A549 treated with AZD9567 at 1 μM for 4 hours (cell line): ENCODE results near the gene G6PD. TPM values are rescaled to one million over a fixed set of nuclear protein-coding genes. Genes with fewer than 3 reads are reported as not detected.

Experiments
- total RNA-seq: library from RNA; stranded (reverse); fragments of 200-300 nt; extraction: Qiagen RNA extraction; gene quantifications from 5 replicates; pipeline ENCODE4 v1.2.3, GENCODE V29; 2022; ENCODE audit not compliant: insufficient read depth

G6PD gene
- 1,265 to 1,646 TPM (median 1,455 TPM) in 5 replicates for total RNA-seq

GRCh38 chrX:154546354-154547244 lies at the start of gene G6PD:
G6PD (minus strand) TSS chrX:154546846; CDS start chrX:154546155, 691 bp downstream.

GRCh38 chrX:154584585-154585183 lies 38.0 kb upstream of the G6PD start, which contains the start of gene CTAG1A:
CTAG1A (plus strand) TSS chrX:154585133; CDS start chrX:154585207, 74 bp downstream.

GRCh38 chrX:154547245-154548027 lies 790 bp upstream of the G6PD start, which contains the start of gene IKBKG:
IKBKG (plus strand) TSS chrX:154547620; CDS start chrX:154552003, 4,383 bp downstream.

GRCh38 chrX:154515966-154516655 lies 30.5 kb downstream of the G6PD start, which contains the start of gene FAM3A:
FAM3A (minus strand) TSS chrX:154516232; CDS start chrX:154515772, 460 bp downstream.

DNA sequence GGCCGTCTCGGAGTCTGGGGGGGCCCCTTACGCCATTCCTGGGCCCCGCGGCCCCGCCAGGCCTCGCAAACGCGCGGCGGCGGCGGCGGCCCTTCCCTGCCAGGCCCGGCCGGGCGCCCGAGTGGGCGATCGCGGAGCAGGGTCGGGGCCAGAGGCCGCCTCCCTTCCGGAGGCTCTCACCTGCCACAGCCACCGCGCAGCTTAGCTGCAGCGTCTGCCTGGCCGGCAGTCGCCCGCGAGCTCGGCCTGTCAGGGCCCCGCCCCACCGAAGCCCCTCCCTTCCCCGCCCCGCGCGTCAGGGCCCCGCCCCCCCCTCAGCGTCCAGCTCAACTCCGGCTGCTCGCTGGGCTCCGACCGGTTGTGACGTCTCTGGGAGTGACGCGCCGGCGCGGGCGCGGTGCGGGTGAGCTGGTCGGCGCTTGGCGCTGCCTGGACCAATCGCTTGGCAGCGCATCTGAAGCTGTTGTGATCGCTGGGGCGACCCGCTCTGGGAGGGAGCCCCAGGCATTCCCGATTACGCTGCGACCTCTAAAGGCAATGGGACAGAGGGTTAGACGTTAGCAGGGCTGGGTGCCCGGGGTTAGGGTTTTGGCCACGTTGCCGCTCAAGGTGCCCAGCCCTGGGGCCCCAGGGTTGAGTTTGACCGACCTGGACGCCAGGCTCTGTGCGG lies 56.1 kb downstream of the G6PD start, which contains the start of gene SLC10A3:
SLC10A3 (minus strand) TSS at position 216 of the 670 bp plus-strand sequence. CDS start 1,689 bp downstream, outside the sequence.

GRCh38 chrX:154486396-154487207 lies 60.0 kb downstream of the G6PD start, which contains the start of gene UBL4A:
UBL4A (minus strand) TSS chrX:154486615; CDS start chrX:154486584, 31 bp downstream.

Other genes starting within 250 kb of the G6PD start
- gene FLNA, start 172.2 kb downstream of the G6PD start, total RNA-seq: 1,398 to 1,786 TPM (median 1,537 TPM) in 5 replicates
- gene EMD, start 167.6 kb downstream of the G6PD start, total RNA-seq: 139 to 167 TPM (median 160 TPM) in 5 replicates
- gene RPL10, start 148.5 kb downstream of the G6PD start, total RNA-seq: 5,537 to 5,934 TPM (median 5,663 TPM) in 5 replicates
- gene DNASE1L1, start 137.6 kb downstream of the G6PD start, total RNA-seq: 28.0 to 33.0 TPM (median 30.2 TPM) in 5 replicates
- gene TAFAZZIN, start 135.3 kb downstream of the G6PD start, total RNA-seq: 20.0 to 39.1 TPM (median 37.4 TPM) in 5 replicates
- 86.0 to 111 TPM (median 105 TPM) in 5 replicates for gene ATP6AP1, start 118.2 kb downstream of the G6PD start, total RNA-seq
- gene GDI1, start 109.7 kb downstream of the G6PD start, total RNA-seq: 99.0 to 111 TPM (median 108 TPM) in 5 replicates
- 87.7 to 122 TPM (median 113 TPM) in 5 replicates for gene FAM50A, start 102.7 kb downstream of the G6PD start, total RNA-seq
- gene PLXNA3, start 88.6 kb downstream of the G6PD start, total RNA-seq: 14.0 to 24.4 TPM (median 20.9 TPM) in 5 replicates
- 47.4 to 71.3 TPM (median 68.7 TPM) in 5 replicates for gene LAGE3, start 67.6 kb downstream of the G6PD start, total RNA-seq
- 62.5 to 67.8 TPM (median 64.3 TPM) in 5 replicates for gene UBL4A, start 60.2 kb downstream of the G6PD start, total RNA-seq
- gene SLC10A3, start 56.2 kb downstream of the G6PD start, total RNA-seq: 43.3 to 46.5 TPM (median 44.4 TPM) in 5 replicates
- 40.7 to 46.1 TPM (median 45.3 TPM) in 5 replicates for gene FAM3A, start 30.6 kb downstream of the G6PD start, total RNA-seq
- 33.2 to 47.2 TPM (median 44.4 TPM) in 5 replicates for gene IKBKG, start 774 bp upstream of the G6PD start, total RNA-seq
- gene CTAG1A, start 38.3 kb upstream of the G6PD start, total RNA-seq: 0.10 TPM in 1 of 5 replicates, not detected in the others
- not detected in 5 replicates for gene CTAG1B, start 72.4 kb upstream of the G6PD start, total RNA-seq
- gene CTAG2, start 106.7 kb upstream of the G6PD start, total RNA-seq: not detected in 5 replicates
- gene GAB3, start 204.2 kb upstream of the G6PD start, total RNA-seq: 0.59 to 1.0 TPM (median 0.88 TPM) in 5 replicates
- 150 to 224 TPM (median 159 TPM) in 5 replicates for gene DKC1, start 216.0 kb upstream of the G6PD start, total RNA-seq